WTC11 (cell line): ENCODE measurements around the gene CTNNA3. TPM values are rescaled to one million over a fixed set of nuclear protein-coding genes. Genes with fewer than 3 reads are reported as not detected.

ENCODE experiments used
- ATAC-seq: fragments of 200-7000 bp; cut with Tn5 transposase; 2 replicates; pipeline ENCODE4 v1.10.0; 2021; ENCODE audit warnings: mild to moderate bottlenecking, moderate library complexity
- CTCF ChIA-PET: fragments of 300-600 bp; sonication (Branson Sonifier 250); formaldehyde crosslinking; loops from one replicate; lab custom pipeline; 2021; ENCODE audit warnings: antibody characterized with exemption; lab: Charles Lee
- POLR2A ChIA-PET: fragments of 350-600 bp; sonication (Branson Sonifier 250); formaldehyde crosslinking; loops from one replicate; lab custom pipeline; 2021; ENCODE audit warnings: antibody characterized with exemption; lab: Charles Lee
- DNase-seq: peaks from one replicate; pipeline ENCODE4 v3.0.0; 2021; ENCODE audit warnings: low spot score
- H3K27ac Mint-ChIP-seq: 2 replicates; pipeline ENCODE4 v1.8.0; 2021; ENCODE audit warnings: mixed read lengths
- H3K27me3 Mint-ChIP-seq: 2 replicates; pipeline ENCODE4 v1.8.0; 2021; ENCODE audit warnings: low read depth, mild to moderate bottlenecking, moderate library complexity, mixed read lengths
- H3K36me3 Mint-ChIP-seq: 2 replicates; pipeline ENCODE4 v1.8.0; 2021; ENCODE audit warnings: mixed read lengths
- H3K4me1 Mint-ChIP-seq: 2 replicates; pipeline ENCODE4 v1.8.0; 2022; ENCODE audit warnings: mixed read lengths
- H3K4me3 Mint-ChIP-seq: 2 replicates; pipeline ENCODE4 v1.8.0; 2021; ENCODE audit warnings: mild to moderate bottlenecking, moderate library complexity, mixed read lengths
- H3K9me3 Mint-ChIP-seq: 2 replicates; pipeline ENCODE4 v1.8.0; 2021; ENCODE audit warnings: mixed read lengths
- ARID4B ChIP-seq: sonication (generic); formaldehyde crosslinking; IDR thresholded peaks from 2 replicates; pipeline ENCODE4 v1.8.0; 2023; ENCODE audit warnings: missing genetic modification reagents, mild to moderate bottlenecking, borderline replicate concordance
- ATF1 ChIP-seq: sonication (generic); formaldehyde crosslinking; IDR thresholded peaks from 2 replicates; pipeline ENCODE4 v1.8.1; 2023; ENCODE audit warnings: mild to moderate bottlenecking, moderate library complexity, missing genetic modification reagents
- ETV6 ChIP-seq: sonication (generic); formaldehyde crosslinking; IDR thresholded peaks from 2 replicates; pipeline ENCODE4 v1.8.1; 2022; ENCODE audit warnings: mild to moderate bottlenecking, missing genetic modification reagents
- FOXJ3 ChIP-seq: sonication (generic); formaldehyde crosslinking; IDR thresholded peaks from 2 replicates; pipeline ENCODE4 v1.9.0; 2021; ENCODE audit warnings: missing genetic modification reagents, mild to moderate bottlenecking, borderline replicate concordance
- GTF2I ChIP-seq: fragments of 250-450 bp; sonication (Bioruptor Pico); conservative IDR thresholded peaks from 2 replicates; pipeline ENCODE4 v1.4.0; 2021; ENCODE audit warnings: mild to moderate bottlenecking
- HMGA2 ChIP-seq: fragments of 250-450 bp; sonication (Bioruptor Pico); IDR thresholded peaks from 2 replicates; pipeline ENCODE4 v1.4.0; 2021; ENCODE audit warnings: mild to moderate bottlenecking, moderate library complexity
- JUN ChIP-seq: sonication (generic); formaldehyde crosslinking; IDR thresholded peaks from 2 replicates; pipeline ENCODE4 v1.8.0; 2023; ENCODE audit warnings: mild to moderate bottlenecking, missing genetic modification reagents
- NFYB ChIP-seq: sonication (generic); formaldehyde crosslinking; conservative IDR thresholded peaks from 2 replicates; pipeline ENCODE4 v1.8.0; 2022; ENCODE audit warnings: low read depth, missing genetic modification reagents
- NR1H2 ChIP-seq: sonication (generic); formaldehyde crosslinking; IDR thresholded peaks from 2 replicates; pipeline ENCODE4 v1.9.0; 2021; ENCODE audit warnings: mild to moderate bottlenecking, moderate library complexity, missing genetic modification reagents
- NR3C1 ChIP-seq: sonication (generic); formaldehyde crosslinking; conservative IDR thresholded peaks from 2 replicates; pipeline ENCODE4 v1.8.1; 2023; ENCODE audit warnings: low read depth, mild to moderate bottlenecking, missing genetic modification reagents
- TEAD1 ChIP-seq: sonication (generic); formaldehyde crosslinking; IDR thresholded peaks from 2 replicates; pipeline ENCODE4 v1.8.0; 2022; ENCODE audit warnings: mild to moderate bottlenecking, missing genetic modification reagents
- TEAD4 ChIP-seq: sonication (generic); formaldehyde crosslinking; IDR thresholded peaks from 2 replicates; pipeline ENCODE4 v1.8.0; 2022; ENCODE audit warnings: mild to moderate bottlenecking, missing genetic modification reagents
- ZNF138 ChIP-seq: sonication (generic); formaldehyde crosslinking; conservative IDR thresholded peaks from 2 replicates; pipeline ENCODE4 v1.8.1; 2022; ENCODE audit warnings: mild to moderate bottlenecking, moderate library complexity, missing genetic modification reagents
- ZNF423 ChIP-seq: fragments of 250-450 bp; sonication (Bioruptor Pico); IDR thresholded peaks from 2 replicates; pipeline ENCODE4 v2.1.2; 2022; ENCODE audit warnings: mild to moderate bottlenecking, moderate library complexity
- total RNA-seq: library from RNA; stranded (reverse); gene quantifications from 3 replicates; pipeline ENCODE4 v1.2.3, GENCODE V29; 2021
- TF ChIP-seq, protein P1 (sequence below): fragments of 200-600 bp; IDR thresholded peaks from 2 replicates; pipeline ENCODE4 v1.8.0; 2022; ENCODE audit warnings: antibody characterized with exemption
- TF ChIP-seq, protein P2 (sequence below): sonication (generic); formaldehyde crosslinking; IDR thresholded peaks from 2 replicates; pipeline ENCODE4 v1.8.1; 2022; ENCODE audit warnings: mild to moderate bottlenecking, moderate library complexity, missing genetic modification reagents

CTNNA3 gene
- total RNA-seq, 1 experiment from 2014 or later = 6.1 TPM

- Mint-ChIP-seq H3K4me1 (0 out of 2 replicates have a peak, but pooled peaks cover 3% of the 10 kb centered on the region), H3K9me3 (no peaks in the 10 kb centered on the region)
- CTCF ChIA-PET = no interaction called here
- TF ChIP-seq ATF1 = no peak
- TF ChIP-seq, protein P1, sequence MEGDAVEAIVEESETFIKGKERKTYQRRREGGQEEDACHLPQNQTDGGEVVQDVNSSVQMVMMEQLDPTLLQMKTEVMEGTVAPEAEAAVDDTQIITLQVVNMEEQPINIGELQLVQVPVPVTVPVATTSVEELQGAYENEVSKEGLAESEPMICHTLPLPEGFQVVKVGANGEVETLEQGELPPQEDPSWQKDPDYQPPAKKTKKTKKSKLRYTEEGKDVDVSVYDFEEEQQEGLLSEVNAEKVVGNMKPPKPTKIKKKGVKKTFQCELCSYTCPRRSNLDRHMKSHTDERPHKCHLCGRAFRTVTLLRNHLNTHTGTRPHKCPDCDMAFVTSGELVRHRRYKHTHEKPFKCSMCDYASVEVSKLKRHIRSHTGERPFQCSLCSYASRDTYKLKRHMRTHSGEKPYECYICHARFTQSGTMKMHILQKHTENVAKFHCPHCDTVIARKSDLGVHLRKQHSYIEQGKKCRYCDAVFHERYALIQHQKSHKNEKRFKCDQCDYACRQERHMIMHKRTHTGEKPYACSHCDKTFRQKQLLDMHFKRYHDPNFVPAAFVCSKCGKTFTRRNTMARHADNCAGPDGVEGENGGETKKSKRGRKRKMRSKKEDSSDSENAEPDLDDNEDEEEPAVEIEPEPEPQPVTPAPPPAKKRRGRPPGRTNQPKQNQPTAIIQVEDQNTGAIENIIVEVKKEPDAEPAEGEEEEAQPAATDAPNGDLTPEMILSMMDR = no peak
- TF ChIP-seq NFYB (CRISPR knock-in tag) = no peak
- TF ChIP-seq ARID4B (CRISPR knock-in tag) = no peak
- no peak for TF ChIP-seq ETV6
- TF ChIP-seq NR1H2 (CRISPR knock-in tag) = no peak
- TF ChIP-seq JUN (CRISPR knock-in tag) = no peak
- TF ChIP-seq NR3C1 (CRISPR knock-in tag) = no peak
- TF ChIP-seq TEAD1 = no peak
- TF ChIP-seq HMGA2 (CRISPR knock-in tag) = no peak
- no peak for TF ChIP-seq ZNF423 (CRISPR knock-in tag)
- no peak for TF ChIP-seq ZNF138 (CRISPR knock-in tag)
- TF ChIP-seq, all 79 proteins: peak for 0
- DNase-seq (no peak), ATAC-seq (no peak)
- POLR2A ChIA-PET = interaction anchor here (0.6 kb wide), 1 partner anchor 319 kb away, joined by 13 read pairs; no protein-coding TSS in a partner anchor
- H3K4me3 Mint-ChIP-seq = no peak overlapping the region
- no peaks in the 10 kb centered on the region for H3K27me3 Mint-ChIP-seq
- H3K36me3 Mint-ChIP-seq = no peaks in the 10 kb centered on the region
- no peak overlapping the region for H3K27ac Mint-ChIP-seq
Observed at GRCh38 chr10:66755474-66755873, 940.5 kb downstream of the CTNNA3 start.

GRCh38 chr10:66752714-66753113, 943.3 kb downstream of the CTNNA3 start:
- Mint-ChIP-seq H3K9me3 (no peaks in the 10 kb centered on the region), H3K36me3 (no peaks in the 10 kb centered on the region), H3K27me3 (no peaks in the 10 kb centered on the region), H3K27ac (no peak overlapping the region), H3K4me1 (0 out of 2 replicates have a peak, but pooled peaks cover 3% of the 10 kb centered on the region), H3K4me3 (no peak overlapping the region)
- TF ChIP-seq, protein P2, sequence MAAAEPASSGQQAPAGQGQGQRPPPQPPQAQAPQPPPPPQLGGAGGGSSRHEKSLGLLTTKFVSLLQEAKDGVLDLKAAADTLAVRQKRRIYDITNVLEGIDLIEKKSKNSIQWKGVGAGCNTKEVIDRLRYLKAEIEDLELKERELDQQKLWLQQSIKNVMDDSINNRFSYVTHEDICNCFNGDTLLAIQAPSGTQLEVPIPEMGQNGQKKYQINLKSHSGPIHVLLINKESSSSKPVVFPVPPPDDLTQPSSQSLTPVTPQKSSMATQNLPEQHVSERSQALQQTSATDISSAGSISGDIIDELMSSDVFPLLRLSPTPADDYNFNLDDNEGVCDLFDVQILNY (CRISPR knock-in tag) = no peak
- no peak for TF ChIP-seq TEAD4
- DNase-seq (no peak), ATAC-seq (no peak)
- ChIA-PET POLR2A (no interaction called here), CTCF (no interaction called here)

DNA sequence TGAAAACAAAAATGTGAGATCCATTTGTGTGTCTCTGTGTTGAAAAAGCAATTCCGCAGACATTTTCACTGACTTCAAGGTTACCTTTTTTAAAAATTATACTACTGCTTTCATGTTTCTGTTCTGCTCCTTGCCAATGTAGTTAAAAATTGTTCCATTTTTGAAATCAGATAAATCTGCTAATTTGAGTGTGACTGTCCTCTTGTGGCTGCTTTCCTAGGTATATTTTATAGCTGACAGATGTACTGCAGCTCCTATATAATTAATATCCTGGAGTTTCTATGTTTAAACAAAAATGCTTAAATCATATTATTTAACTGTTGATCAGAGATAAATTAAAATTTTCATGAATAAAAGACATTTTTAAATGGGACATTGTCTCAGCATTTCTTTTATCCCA, 947.8 kb downstream of the CTNNA3 start:
- Mint-ChIP-seq H3K36me3 (no peaks in the 10 kb centered on the region), H3K27ac (no peak overlapping the region), H3K27me3 (no peaks in the 10 kb centered on the region), H3K9me3 (peaks cover 3% of the 10 kb centered on the region; the same call in 1 of the 2 replicates), H3K4me3 (no peak overlapping the region), H3K4me1 (0 out of 2 replicates have a peak, but pooled peaks cover 3% of the 10 kb centered on the region)
- ATAC-seq (no peak), DNase-seq (no peak)
- CTCF ChIA-PET = interaction anchor here (1.5 kb wide), 1 partner anchor 162 kb away, joined by 5 read pairs; no protein-coding TSS in a partner anchor
- TF ChIP-seq NR3C1 (CRISPR knock-in tag) = no peak
- no peak for TF ChIP-seq FOXJ3 (CRISPR knock-in tag)
- TF ChIP-seq GTF2I (CRISPR knock-in tag) = no peak
- POLR2A ChIA-PET = no interaction called here
